ENCODE data around the gene NAA38.
A peak's percentile ranks its signal among the peaks of the same experiment; 100 is the strongest.
"Not testable (repeated sequence)": the region's sequence is repeated elsewhere in the genome, so short reads cannot be mapped to it uniquely, and the experiment has no call there.

NAA38 gene

DNA sequence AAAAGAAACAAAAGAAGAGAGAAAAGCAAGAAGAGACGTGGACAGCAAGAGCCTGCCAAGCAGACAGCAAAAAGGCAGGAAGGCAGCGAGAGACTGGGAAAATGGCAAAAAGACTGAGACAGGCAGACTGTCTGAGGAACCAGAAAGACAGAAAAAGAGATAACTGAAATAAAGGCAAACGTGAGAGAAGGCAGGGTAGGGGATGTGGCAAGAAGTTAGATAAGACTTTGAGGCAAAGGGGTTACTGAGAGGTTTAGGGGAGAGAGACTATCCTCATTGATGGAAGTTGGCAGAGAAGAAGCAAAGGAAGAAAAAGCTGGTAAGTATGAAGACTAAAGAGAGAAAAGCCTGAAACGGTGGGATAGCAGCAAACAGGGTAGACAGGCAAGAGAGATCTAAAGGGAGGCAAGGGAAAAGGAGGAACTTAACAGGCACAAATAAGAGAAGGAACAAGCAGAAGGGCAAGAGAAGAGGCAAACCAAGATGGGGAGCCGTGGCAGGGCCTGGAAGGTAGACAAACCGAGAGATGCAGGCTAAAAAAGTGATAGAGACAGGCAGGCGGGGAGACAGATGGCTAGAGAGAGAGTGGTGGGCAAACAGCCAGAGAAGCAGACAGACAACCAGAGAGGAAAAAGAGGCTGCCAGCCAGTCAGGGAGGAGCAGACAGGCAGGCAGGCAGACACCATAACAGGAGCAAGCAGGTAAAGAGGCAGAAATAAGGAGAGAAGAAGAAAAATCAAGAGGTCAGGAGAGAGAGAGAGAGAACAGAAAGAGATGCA lies 24.1 kb upstream of the NAA38 start:
- no peak for DNase-seq

GRCh38 chr17:7880076-7880868 lies 22.9 kb upstream of the NAA38 start:
- no peak for DNase-seq

GRCh38 chr17:7878234-7878633 lies 20.9 kb upstream of the NAA38 start:
- DNase-seq = no peak

- DNase-seq = no peak
Measured at GRCh38 chr17:7875804-7876370, 18.5 kb upstream of the NAA38 start.

DNA sequence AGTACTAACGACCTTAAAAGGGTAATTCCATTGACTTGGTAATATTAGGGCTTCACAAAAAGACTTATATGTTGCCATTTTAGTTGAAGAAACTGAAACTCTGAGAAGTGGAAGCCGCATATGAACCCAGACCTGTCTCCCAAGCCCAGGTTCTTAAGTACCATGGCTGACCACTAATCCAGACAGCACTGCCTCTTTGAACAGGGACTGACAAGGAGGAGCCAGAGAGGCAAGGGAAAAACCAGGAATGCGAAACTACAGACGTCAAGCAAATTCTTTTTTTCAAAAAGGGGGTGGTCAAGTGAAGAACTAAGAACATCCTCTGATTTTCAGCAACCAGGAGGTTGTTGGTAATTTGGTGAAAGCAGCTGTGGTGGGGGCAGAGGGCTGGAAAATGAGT lies 15.7 kb upstream of the NAA38 start:
- no peak for DNase-seq

DNA sequence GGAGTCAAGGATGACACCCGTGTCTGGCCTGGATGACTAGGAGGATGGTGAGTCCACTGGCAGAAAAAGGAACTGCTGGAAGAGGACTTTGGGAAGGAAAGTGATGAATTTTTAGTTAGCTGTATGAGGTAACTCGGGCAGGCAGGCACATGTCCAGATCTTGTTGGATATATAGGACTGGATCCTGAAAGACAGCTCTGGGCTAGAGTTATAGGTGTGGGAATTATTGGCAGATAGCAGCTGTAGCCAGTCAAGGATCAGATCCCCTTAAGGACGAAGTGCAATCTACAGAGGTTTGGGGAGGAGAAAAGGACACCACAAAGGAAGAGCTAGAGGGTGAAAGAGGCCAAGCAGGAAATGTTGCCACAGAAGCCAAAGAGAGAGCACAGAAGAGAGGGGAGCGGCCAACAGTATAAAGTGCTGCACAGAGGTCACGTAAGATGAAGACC lies 10.5 kb upstream of the NAA38 start:
- DNase-seq = peak; percentile 30

GRCh38 chr17:7864995-7865650 lies 7.8 kb upstream of the NAA38 start:
- no peak for DNase-seq

DNA sequence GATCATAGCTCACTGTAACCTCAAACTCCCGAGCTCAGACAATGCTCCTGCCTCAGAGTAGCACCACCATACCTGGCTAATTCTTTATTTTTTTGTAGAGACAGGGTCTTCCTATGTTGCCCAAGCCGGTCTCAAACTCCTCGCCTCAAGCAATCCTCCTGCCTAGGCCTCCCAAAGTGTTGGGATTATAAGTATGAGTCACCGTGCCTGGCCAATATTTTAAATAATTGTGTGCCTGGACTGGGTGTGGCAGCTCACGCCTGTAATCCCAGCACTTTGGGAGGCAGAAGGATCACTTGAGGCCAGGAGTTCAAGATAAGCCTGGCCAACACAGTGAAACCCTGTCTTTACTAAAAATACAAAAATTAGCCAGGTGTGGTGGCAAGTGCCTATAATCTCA lies 7.0 kb upstream of the NAA38 start:
- DNase-seq = not testable (repeated sequence)

DNA sequence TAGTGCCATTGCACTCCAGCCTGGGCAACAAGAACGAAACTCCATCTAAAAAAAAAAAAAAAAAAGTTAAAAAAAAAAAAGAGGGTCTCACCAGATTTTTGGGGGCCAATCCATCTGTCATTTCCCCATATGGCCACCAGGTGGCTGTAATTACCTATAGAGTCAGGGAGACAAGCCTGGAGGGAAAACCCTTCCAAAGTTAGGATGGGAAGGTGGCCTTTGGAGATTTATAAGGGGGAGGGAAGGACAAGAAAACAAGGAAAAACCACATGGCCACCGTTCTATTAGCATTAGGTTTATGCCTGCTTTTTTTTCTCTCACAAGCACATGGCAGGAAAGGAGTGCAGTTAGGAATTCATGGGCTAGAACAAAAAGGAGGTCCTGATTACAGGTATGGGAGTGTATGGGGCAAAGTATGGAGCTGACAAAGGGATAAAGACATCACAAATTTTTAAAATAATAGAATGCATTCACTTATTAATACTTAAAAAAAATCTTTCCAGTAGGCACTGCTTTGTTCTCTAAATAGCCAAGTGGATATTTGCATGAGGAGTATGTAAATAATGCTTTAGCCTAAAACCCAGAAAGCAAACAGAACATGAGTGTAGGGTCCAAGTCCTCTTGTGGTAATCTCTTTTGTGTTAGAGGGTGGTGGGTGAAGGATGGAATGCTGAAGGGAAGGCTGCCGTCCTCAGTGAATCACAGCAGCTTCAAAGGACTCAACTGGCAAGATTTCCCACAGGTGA lies 5.5 kb upstream of the NAA38 start:
- DNase-seq = peak; percentile 63

DNA sequence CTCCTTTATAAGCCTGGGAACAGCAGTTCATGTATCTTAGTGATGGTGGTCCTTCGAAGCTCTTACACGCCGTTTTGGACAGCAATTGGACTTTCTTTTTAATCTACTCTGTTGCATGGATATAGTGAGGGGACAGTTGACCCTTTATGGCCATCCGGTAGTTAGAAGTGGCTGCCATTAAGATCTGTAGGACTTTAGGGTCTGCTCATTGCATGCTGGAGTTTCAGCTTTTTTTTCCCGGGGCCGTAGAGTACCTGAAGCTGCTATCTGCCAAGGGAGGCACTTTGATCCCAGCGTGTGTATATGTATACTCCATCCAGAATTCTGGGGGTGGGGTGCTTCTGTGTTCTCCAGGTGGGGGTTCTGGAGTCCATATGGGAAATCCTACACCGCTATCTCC lies 1.7 kb upstream of the NAA38 start:
- no peak for DNase-seq

- DNase-seq = peak; percentile 36
Measured at GRCh38 chr17:7858522-7858810, 1.1 kb upstream of the NAA38 start.

GRCh38 chr17:7857713-7858521 lies 558 bp upstream of the NAA38 start, which contains the start of gene CYB5D1:
Gene CYB5D1, plus strand, starts transcription at chr17:7858003. Its CDS starts 132 bp downstream, at chr17:7858135.
- DNase-seq = peak; percentile 96

DNA sequence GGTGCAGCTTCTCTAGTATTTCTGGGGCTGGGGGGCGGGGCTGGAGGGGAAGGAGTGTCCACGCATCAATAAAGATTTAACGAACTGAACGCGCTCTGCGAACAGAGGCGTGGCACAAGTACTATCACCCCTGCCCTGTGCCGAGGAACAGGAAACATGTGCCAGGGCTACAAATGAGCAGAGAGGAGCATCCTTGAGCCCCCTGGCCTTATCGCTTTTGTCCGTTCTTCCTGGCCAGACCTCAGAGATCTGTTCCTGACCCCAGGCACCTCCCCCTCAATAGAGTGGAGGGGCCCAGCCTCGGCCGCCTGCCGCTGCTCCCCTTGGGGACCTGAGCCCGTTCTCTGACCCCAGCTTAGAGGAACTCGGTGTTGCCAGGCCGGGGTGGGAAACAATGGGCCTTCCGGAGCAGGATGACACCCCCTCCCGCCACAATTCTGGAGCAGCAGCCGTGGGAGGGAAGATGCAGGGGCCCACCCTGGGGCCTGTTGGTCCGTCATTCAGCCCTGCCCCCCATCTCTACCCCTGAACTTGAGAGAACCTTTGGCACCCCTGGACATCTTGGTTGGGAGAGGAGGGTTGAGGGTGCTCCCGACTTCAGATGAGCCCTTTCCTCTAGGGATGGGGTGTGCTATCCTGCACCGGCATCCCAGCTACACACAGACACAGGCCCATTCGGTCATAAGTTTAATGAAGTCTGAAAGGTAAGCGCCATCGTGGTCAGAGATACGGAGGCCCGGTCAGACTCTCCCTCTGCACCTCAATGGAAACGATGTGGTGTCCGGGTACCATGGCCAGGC lies 1.1 kb downstream of the NAA38 start:
- DNase-seq = no peak

DNA sequence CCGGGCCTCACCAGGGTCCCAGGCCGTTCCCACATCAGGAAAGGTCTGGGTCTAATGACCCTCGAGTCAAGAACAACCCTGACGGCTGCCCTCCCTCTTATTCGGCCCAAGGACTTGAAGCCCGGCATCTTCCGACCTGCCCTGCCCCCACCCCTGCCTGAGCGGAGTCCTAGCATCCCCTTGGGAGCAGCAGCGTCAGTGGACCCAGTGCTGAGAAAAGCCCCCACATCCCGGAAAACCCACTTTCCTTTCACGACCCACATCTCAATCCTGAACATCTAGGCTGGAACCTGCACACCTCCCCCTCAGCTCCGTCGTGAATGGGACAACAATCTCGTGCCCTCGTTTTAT lies 1.7 kb downstream of the NAA38 start:
- DNase-seq = no peak

DNA sequence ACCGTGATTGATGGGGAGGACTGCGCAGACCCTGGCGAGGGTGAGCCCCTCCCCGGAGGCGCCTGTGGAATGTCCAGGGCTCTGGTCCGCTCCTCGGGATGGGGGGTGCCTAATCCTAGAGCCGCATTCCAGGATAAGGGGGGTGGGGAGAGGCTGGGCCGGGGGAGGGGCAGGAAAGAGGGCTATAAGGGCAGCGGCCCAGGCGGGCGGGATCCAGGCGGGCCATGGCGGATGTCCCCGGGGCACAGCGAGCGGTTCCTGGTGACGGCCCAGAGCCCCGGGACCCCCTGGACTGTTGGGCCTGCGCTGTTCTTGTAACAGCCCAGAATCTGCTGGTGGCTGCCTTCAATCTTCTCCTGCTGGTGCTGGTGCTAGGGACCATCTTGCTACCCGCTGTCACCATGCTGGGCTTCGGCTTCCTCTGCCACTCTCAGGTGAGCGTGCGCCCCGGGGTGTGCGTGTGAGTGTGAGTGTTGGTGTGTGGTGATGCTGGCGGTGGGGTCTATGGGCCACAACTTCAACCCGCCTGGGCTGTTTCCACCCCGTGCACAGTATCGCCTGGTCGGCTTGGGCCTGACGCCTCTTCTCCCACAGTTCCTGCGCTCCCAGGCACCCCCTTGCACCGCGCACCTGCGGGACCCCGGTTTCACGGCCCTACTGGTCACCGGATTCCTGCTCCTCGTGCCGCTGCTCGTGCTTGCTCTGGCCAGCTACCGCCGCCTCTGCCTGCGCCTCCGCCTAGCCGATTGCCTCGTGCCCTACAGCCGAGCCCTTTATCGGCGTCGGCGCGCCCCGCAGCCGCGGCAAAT lies 2.3 kb downstream of the NAA38 start, which contains the start of gene TMEM88:
Gene TMEM88, plus strand, starts transcription at position 216 of the 809 bp plus-strand sequence. Its CDS starts 9 bp downstream, at position 225.
- DNase-seq = no peak

- no peak for DNase-seq
Measured at GRCh38 chr17:7854078-7854777, 3.1 kb downstream of the NAA38 start.

GRCh38 chr17:7853691-7854038 lies 3.7 kb downstream of the NAA38 start:
- no peak for DNase-seq

GRCh38 chr17:7852919-7853690 lies 4.3 kb downstream of the NAA38 start:
- no peak for DNase-seq

DNA sequence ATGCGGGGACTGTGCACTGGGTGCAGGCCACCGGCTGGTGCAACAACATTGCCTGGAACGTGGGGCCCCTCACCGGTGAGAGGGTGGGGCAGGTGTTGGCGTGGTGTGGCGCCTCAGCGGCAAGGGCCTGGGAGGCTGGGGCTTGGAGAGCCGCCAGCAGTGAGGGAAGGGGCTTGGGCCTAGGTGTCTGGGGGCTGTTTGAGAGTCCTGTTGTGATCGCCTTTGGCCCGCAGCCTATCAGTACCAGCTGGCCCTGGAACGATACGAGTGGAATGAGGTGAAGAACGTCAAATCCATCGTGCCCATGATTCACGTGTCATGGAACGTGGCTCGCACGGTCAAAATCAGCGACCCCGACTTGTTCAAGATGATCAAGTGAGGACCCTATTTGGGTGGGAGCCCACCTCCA lies 5.1 kb downstream of the NAA38 start:
- DNase-seq = no peak
